H9 (cell line): ENCODE data around the gene FHL2. TPM values are rescaled to one million over a fixed set of nuclear protein-coding genes. Genes with fewer than 3 reads are reported as not detected.

Experiments
- DNase-seq: peaks from one replicate; pipeline ENCODE4 v3.0.0-alpha.2; 2017
- H2AFZ ChIP-seq: one replicate; pipeline ENCODE4 v1.6.1; 2013; ENCODE audit warnings: mild to moderate bottlenecking, low read length, control low read depth, moderate library complexity
- H2AK5ac ChIP-seq: 2 replicates; pipeline ENCODE4 v1.6.1; 2013; ENCODE audit warnings: low read length, control low read depth, mixed read lengths; ENCODE audit not compliant: insufficient read length
- H2BK120ac ChIP-seq: one replicate; pipeline ENCODE4 v1.6.1; 2013; ENCODE audit warnings: low read depth, mild to moderate bottlenecking, low read length, control low read depth, inconsistent platforms; ENCODE audit not compliant: poor library complexity, severe bottlenecking
- H2BK12ac ChIP-seq: 2 replicates; pipeline ENCODE4 v1.6.1; 2013; ENCODE audit warnings: low read length, control low read depth, mixed read lengths, low read depth; ENCODE audit not compliant: insufficient read length
- H2BK15ac ChIP-seq: 2 replicates; pipeline ENCODE4 v1.6.1; 2013; ENCODE audit warnings: low read depth, low read length, control low read depth
- H2BK20ac ChIP-seq: one replicate; pipeline ENCODE4 v1.6.1; 2013; ENCODE audit warnings: low read depth, mild to moderate bottlenecking, low read length, control low read depth, inconsistent platforms; ENCODE audit not compliant: poor library complexity, severe bottlenecking
- H2BK5ac ChIP-seq: 2 replicates; pipeline ENCODE4 v1.6.1; 2013; ENCODE audit warnings: low read length, control low read depth, mixed read lengths; ENCODE audit not compliant: insufficient read length
- H3K14ac ChIP-seq: 2 replicates; pipeline ENCODE4 v1.6.1; 2013; ENCODE audit warnings: low read length, control low read depth; ENCODE audit not compliant: insufficient read depth
- H3K18ac ChIP-seq: 2 replicates; pipeline ENCODE4 v1.6.1; 2013; ENCODE audit warnings: low read depth, mild to moderate bottlenecking, mixed read lengths, low read length, control low read depth; ENCODE audit not compliant: insufficient read length
- H3K23ac ChIP-seq: 2 replicates; pipeline ENCODE4 v1.6.1; 2013; ENCODE audit warnings: low read length, control low read depth, mixed read lengths, low read depth; ENCODE audit not compliant: insufficient read length
- H3K23me2 ChIP-seq: 2 replicates; pipeline ENCODE4 v1.6.1; 2013; ENCODE audit warnings: low read depth, mild to moderate bottlenecking, mixed read lengths, low read length, control low read depth; ENCODE audit not compliant: insufficient read length, poor library complexity, severe bottlenecking
- H3K27ac ChIP-seq: 2 replicates; pipeline ENCODE4 v1.5.1; 2013; ENCODE audit warnings: low read length, control low read depth, mixed read lengths, low read depth; ENCODE audit not compliant: insufficient read length
- H3K27me3 ChIP-seq: 2 replicates; pipeline ENCODE4 v1.6.1; 2013; ENCODE audit warnings: low read length, control low read depth, inconsistent platforms; ENCODE audit not compliant: insufficient read depth
- H3K4ac ChIP-seq: 2 replicates; pipeline ENCODE4 v1.6.1; 2013; ENCODE audit warnings: low read depth, mild to moderate bottlenecking, control low read depth, inconsistent platforms, low read length, moderate library complexity
- H3K4me1 ChIP-seq: 2 replicates; pipeline ENCODE4 v1.6.1; 2013; ENCODE audit warnings: low read length, control low read depth, inconsistent platforms; ENCODE audit not compliant: insufficient read depth
- H3K4me2 ChIP-seq: 2 replicates; pipeline ENCODE4 v1.6.1; 2013; ENCODE audit warnings: low read length, control low read depth, mixed read lengths; ENCODE audit not compliant: insufficient read length, insufficient read depth
- H3K56ac ChIP-seq: 2 replicates; pipeline ENCODE4 v1.6.1; 2013; ENCODE audit warnings: low read depth, mild to moderate bottlenecking, mixed read lengths, low read length, control low read depth; ENCODE audit not compliant: insufficient read length
- H3K79me1 ChIP-seq: 2 replicates; pipeline ENCODE4 v1.6.1; 2013; ENCODE audit warnings: low read depth, mild to moderate bottlenecking, moderate library complexity, low read length, control low read depth, inconsistent platforms; ENCODE audit not compliant: insufficient read depth, poor library complexity, severe bottlenecking
- H3K79me2 ChIP-seq: 2 replicates; pipeline ENCODE4 v1.6.1; 2013; ENCODE audit warnings: low read length, control low read depth, inconsistent platforms; ENCODE audit not compliant: insufficient read depth
- H3K9ac ChIP-seq: 2 replicates; pipeline ENCODE4 v1.6.1; 2013; ENCODE audit warnings: low read length, control low read depth, mixed read lengths; ENCODE audit not compliant: insufficient read length; ENCODE audit errors: extremely low read depth
- H3K9me3 ChIP-seq: one replicate; pipeline ENCODE4 v1.6.1; 2013; ENCODE audit warnings: low read depth, low read length, inconsistent platforms; ENCODE audit not compliant: control insufficient read depth
- H3T11ph ChIP-seq: one replicate; pipeline ENCODE4 v1.6.1; 2013; ENCODE audit warnings: mild to moderate bottlenecking, low read length, control low read depth, inconsistent platforms
- H4K20me1 ChIP-seq: one replicate; pipeline ENCODE4 v1.6.1; 2013; ENCODE audit not compliant: control insufficient read depth, insufficient read length, insufficient read depth
- H4K5ac ChIP-seq: 2 replicates; pipeline ENCODE4 v1.6.1; 2013; ENCODE audit warnings: low read depth, mild to moderate bottlenecking, mixed read lengths, low read length, control low read depth; ENCODE audit not compliant: insufficient read length
- H4K8ac ChIP-seq: replicated peaks from 2 replicates; pipeline ENCODE4 v1.6.1; 2013; ENCODE audit warnings: low read length, control low read depth, mixed read lengths, low read depth; ENCODE audit not compliant: insufficient read length
- H4K91ac ChIP-seq: 2 replicates; pipeline ENCODE4 v1.6.1; 2013; ENCODE audit warnings: low read depth, mild to moderate bottlenecking, moderate library complexity, mixed read lengths, low read length, control low read depth; ENCODE audit not compliant: insufficient read length
- H3K27ac Mint-ChIP-seq, 3 experiments: 2 replicates in 2 of 3; 3 replicates in 1 of 3; pipeline ENCODE4 v1.8.0; 2020 to 2021; ENCODE audit warnings: mixed read lengths in 3 of 3, mild to moderate bottlenecking in 1 of 3, moderate library complexity in 1 of 3
- H3K27me3 Mint-ChIP-seq: 2 replicates; pipeline ENCODE4 v1.8.0; 2021; ENCODE audit warnings: low read depth, mild to moderate bottlenecking, moderate library complexity, mixed read lengths
- H3K36me3 Mint-ChIP-seq, 3 experiments: 2 replicates in 2 of 3; 3 replicates in 1 of 3; pipeline ENCODE4 v1.8.0; 2020 to 2021; ENCODE audit warnings: low read depth in 3 of 3, mixed read lengths in 3 of 3; ENCODE audit not compliant: insufficient read depth in 1 of 3
- H3K4me1 Mint-ChIP-seq, 2 experiments: 2 replicates each; pipeline ENCODE4 v1.8.0; 2020; ENCODE audit warnings: mixed read lengths in 2 of 2
- H3K4me3 Mint-ChIP-seq, 2 experiments: 2 replicates in 1 of 2; 3 replicates in 1 of 2; pipeline ENCODE4 v1.8.0; 2020 to 2021; ENCODE audit warnings: mild to moderate bottlenecking in 2 of 2, mixed read lengths in 2 of 2, moderate library complexity in 1 of 2
- H3K9me3 Mint-ChIP-seq, 2 experiments: 2 replicates in 1 of 2; 3 replicates in 1 of 2; pipeline ENCODE4 v1.8.0; 2020; ENCODE audit warnings: mild to moderate bottlenecking in 2 of 2, mixed read lengths in 2 of 2, moderate library complexity in 1 of 2
- CTCF ChIP-seq: fragments of 200-600 bp; sonication (generic); conservative IDR thresholded peaks from 3 replicates; pipeline ENCODE4 v1.8.0; 2021; ENCODE audit warnings: antibody characterized with exemption, mild to moderate bottlenecking
- WGBS: extraction: QIAGEN DNeasy Blood & Tissue Kit; methylation state at CpG from one replicate; pipeline ENCODE4 v1.1.7; 2013; ENCODE audit warnings: missing lambda C conversion rate, low lambda C conversion rate, mixed read lengths; ENCODE audit not compliant: insufficient read length; ENCODE audit errors: extremely low coverage; 5-methylcytosine and 5-hydroxymethylcytosine counted together
- total RNA-seq: library from RNA; stranded (reverse); gene quantifications from 2 replicates; pipeline ENCODE4 v1.2.1, GENCODE V29; 2021

Gene FHL2
- total RNA-seq, 1 experiment from 2014 or later, result 34.9 TPM

GRCh38 chr2:105338020-105338385 is 60.8 kb downstream of the FHL2 start:
- peak overlapping the region; percentile 79 to 97 (median 86); a peak in 5 of 7 replicates for H3K27ac Mint-ChIP-seq
- Histone ChIP-seq H3T11ph (no peak overlapping the region), H4K5ac (no peak overlapping the region), H4K20me1 (no peaks in the 10 kb centered on the region), H3K23me2 (peaks cover 9% of the 10 kb centered on the region), H3K18ac (no peak overlapping the region), H3K79me2 (peaks cover 16% of the 10 kb centered on the region), H4K91ac (no peak overlapping the region), H4K8ac (no peak overlapping the region), H3K4me2 (peak overlapping the region; percentile 85), H2AFZ (no peak overlapping the region), H3K14ac (no peak overlapping the region), H2BK12ac (no peak overlapping the region), H3K27me3 (no peaks in the 10 kb centered on the region), H2BK5ac (no peak overlapping the region), H3K56ac (no peak overlapping the region), H2BK20ac (no peak overlapping the region), H3K23ac (no peak overlapping the region), H2AK5ac (no peak overlapping the region), H2BK15ac (no peak overlapping the region), H2BK120ac (no peak overlapping the region), H3K4ac (no peak overlapping the region), H3K79me1 (peaks cover 5% of the 10 kb centered on the region), H3K27ac (no peak overlapping the region), H3K9me3 (no peaks in the 10 kb centered on the region), H3K9ac (peak overlapping the region; percentile 100), H3K4me1 (no peaks in the 10 kb centered on the region)
- DNase-seq, result no peak
- TF ChIP-seq CTCF, result no peak
- H3K4me1 Mint-ChIP-seq, result peaks cover 10 to 16% of the 10 kb centered on the region in 2 experiments
- no peaks in the 10 kb centered on the region; the same call in 1 of the 2 replicates for H3K27me3 Mint-ChIP-seq
- no CpG with 5 or more reads among the region's 5 CpGs for WGBS
- peaks cover 0 to 3% of the 10 kb centered on the region in 2 experiments; a peak in 1 of 5 replicates for H3K9me3 Mint-ChIP-seq
- H3K4me3 Mint-ChIP-seq, result peak overlapping the region; percentile 99 to 100
- H3K36me3 Mint-ChIP-seq, result peaks cover 8 to 39% (median 32%) of the 10 kb centered on the region in 3 experiments; a peak in 6 of 7 replicates
